Epithelial cell of esophagus (primary cell): Measurements from ENCODE around the gene TMEM143.

Experiments
- DNase-seq: peaks from one replicate; pipeline ENCODE4 v3.0.0; 2010; ENCODE audit warnings: low read depth
- H3K4me3 ChIP-seq: 2 replicates; pipeline ENCODE4 v1.5.1; 2011; ENCODE audit warnings: mild to moderate bottlenecking, low read length, control low read depth
- CTCF ChIP-seq: IDR thresholded peaks from 2 replicates; pipeline ENCODE4 v1.5.1; 2011; ENCODE audit warnings: low read depth, mild to moderate bottlenecking, low read length, control low read depth, inconsistent platforms; ENCODE audit not compliant: insufficient read depth; ENCODE audit errors: missing control alignments

TMEM143 gene

GRCh38 chr19:48355365-48355954, 8.3 kb downstream of the TMEM143 start:
- H3K4me3 ChIP-seq: no peak overlapping the region
- TF ChIP-seq CTCF: no peak
- DNase-seq: no peak

- DNase-seq: no peak
- no peak for TF ChIP-seq CTCF
- H3K4me3 ChIP-seq: no peak overlapping the region
Observed at GRCh38 chr19:48354332-48354992, 9.3 kb downstream of the TMEM143 start.

- TF ChIP-seq CTCF: no peak
- H3K4me3 ChIP-seq: no peak overlapping the region
- DNase-seq: no peak
Observed at GRCh38 chr19:48353677-48354076, 10.1 kb downstream of the TMEM143 start.

GRCh38 chr19:48351341-48351752, 12.4 kb downstream of the TMEM143 start:
- TF ChIP-seq CTCF: peak; percentile 75
- H3K4me3 ChIP-seq: no peak overlapping the region
- peak; percentile 62 for DNase-seq

GRCh38 chr19:48350856-48351255, 12.9 kb downstream of the TMEM143 start:
- H3K4me3 ChIP-seq: no peak overlapping the region
- no peak for DNase-seq
- TF ChIP-seq CTCF: no peak

GRCh38 chr19:48348737-48349136, 15.0 kb downstream of the TMEM143 start:
- H3K4me3 ChIP-seq: no peak overlapping the region
- no peak for DNase-seq
- no peak for TF ChIP-seq CTCF

GRCh38 chr19:48348045-48348444, 15.7 kb downstream of the TMEM143 start:
- no peak for TF ChIP-seq CTCF
- H3K4me3 ChIP-seq: no peak overlapping the region
- DNase-seq: no peak
